Uterus (tissue), 2 donors: Measurements from ENCODE around the gene TRIM50.

ENCODE experiments used
- CTCF ChIP-seq, 4 experiments: fragments of 200-600 bp in 2 of 4; fragments of 450-650 bp in 2 of 4; sonication (generic) in 2 of 4; IDR thresholded peaks; one replicate each; pipeline ENCODE4 v1.5.1; 2016 to 2019; ENCODE audit warnings: antibody characterized with exemption in 4 of 4, mild to moderate bottlenecking in 2 of 4, moderate library complexity in 1 of 4
- POLR2A ChIP-seq, 2 donors: fragments of 450-650 bp; IDR thresholded peaks; one replicate each; pipeline ENCODE4 v1.6.1; 2016; ENCODE audit warnings: antibody characterized with exemption in 2 of 2, mild to moderate bottlenecking in 1 of 2, moderate library complexity in 1 of 2

- TF ChIP-seq CTCF (IDR thresholded peaks at IDR 0.05) (no peak), POLR2A (IDR thresholded peaks at IDR 0.05) (no peak)
Measured at GRCh38 chr7:73359746-73360375, 32.0 kb upstream of the TRIM50 start.
